Retinal pigment epithelial cell (primary cell): ENCODE results near the gene AKAP6.

ENCODE experiments used
- DNase-seq: peaks from one replicate; pipeline ENCODE4 v3.0.0-alpha.2; 2010; ENCODE audit warnings: low read depth
- H3K4me3 ChIP-seq: 2 replicates; pipeline ENCODE4 v1.5.1; 2011; ENCODE audit warnings: mild to moderate bottlenecking, low read length, control low read depth, moderate library complexity
- TF ChIP-seq, protein P1 (sequence below): conservative IDR thresholded peaks from 2 replicates; pipeline ENCODE4 v1.5.1; 2011; ENCODE audit warnings: low read depth, low read length, control low read depth, inconsistent platforms

The AKAP6 gene

DNA sequence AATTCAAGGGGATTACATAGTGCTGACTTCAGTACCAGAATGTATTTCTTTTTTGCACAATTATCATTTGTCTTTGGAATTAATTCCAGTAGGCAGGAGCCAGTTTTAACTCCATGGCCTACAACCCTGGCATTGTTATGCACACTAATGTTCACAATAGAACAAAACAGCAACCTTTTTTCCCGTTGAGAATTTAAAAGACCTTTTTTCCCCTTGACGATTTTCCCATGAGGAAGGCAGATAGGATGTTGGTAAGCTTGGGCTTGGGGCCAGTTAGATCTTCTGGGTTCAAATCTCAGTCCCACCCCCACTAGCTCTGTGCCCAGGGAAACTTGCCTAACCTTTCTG, 13.7 kb downstream of the AKAP6 start:
- no peak overlapping the region for H3K4me3 ChIP-seq
- TF ChIP-seq, protein P1, sequence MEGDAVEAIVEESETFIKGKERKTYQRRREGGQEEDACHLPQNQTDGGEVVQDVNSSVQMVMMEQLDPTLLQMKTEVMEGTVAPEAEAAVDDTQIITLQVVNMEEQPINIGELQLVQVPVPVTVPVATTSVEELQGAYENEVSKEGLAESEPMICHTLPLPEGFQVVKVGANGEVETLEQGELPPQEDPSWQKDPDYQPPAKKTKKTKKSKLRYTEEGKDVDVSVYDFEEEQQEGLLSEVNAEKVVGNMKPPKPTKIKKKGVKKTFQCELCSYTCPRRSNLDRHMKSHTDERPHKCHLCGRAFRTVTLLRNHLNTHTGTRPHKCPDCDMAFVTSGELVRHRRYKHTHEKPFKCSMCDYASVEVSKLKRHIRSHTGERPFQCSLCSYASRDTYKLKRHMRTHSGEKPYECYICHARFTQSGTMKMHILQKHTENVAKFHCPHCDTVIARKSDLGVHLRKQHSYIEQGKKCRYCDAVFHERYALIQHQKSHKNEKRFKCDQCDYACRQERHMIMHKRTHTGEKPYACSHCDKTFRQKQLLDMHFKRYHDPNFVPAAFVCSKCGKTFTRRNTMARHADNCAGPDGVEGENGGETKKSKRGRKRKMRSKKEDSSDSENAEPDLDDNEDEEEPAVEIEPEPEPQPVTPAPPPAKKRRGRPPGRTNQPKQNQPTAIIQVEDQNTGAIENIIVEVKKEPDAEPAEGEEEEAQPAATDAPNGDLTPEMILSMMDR = no peak
- no peak for DNase-seq

GRCh38 chr14:32343926-32344430, 14.9 kb downstream of the AKAP6 start:
- TF ChIP-seq, protein P1 = no peak
- H3K4me3 ChIP-seq = no peak overlapping the region
- DNase-seq = no peak

DNA sequence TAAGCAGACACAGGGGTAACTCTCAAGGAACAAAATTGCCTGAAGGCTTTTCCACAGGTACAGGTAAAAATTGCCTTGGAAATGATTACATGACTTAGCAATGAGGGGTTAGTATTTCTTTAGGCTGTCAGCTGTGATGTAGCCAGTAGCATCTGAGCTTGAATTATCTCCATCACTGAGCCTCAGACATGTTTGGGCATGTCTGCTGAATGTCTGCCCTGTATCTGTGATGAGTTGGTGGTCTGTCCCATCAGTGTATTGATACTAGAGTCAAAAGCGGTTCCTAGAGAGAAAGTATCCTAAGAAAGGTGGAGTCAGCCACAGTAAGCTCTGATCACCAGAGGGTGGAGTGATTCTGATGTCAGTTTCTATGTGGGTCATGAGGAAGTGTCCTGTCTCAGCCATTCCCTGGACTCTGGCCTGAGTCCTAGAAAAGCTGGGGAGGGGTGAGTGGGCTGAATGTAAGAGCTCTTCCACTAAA, 16.3 kb downstream of the AKAP6 start:
- H3K4me3 ChIP-seq = no peak overlapping the region
- TF ChIP-seq, protein P1 = no peak
- DNase-seq = no peak

- no peak for DNase-seq
- TF ChIP-seq, protein P1 = no peak
- H3K4me3 ChIP-seq = no peak overlapping the region
These were observed 20.2 kb downstream of the AKAP6 start for GRCh38 chr14:32349322-32349721.

DNA sequence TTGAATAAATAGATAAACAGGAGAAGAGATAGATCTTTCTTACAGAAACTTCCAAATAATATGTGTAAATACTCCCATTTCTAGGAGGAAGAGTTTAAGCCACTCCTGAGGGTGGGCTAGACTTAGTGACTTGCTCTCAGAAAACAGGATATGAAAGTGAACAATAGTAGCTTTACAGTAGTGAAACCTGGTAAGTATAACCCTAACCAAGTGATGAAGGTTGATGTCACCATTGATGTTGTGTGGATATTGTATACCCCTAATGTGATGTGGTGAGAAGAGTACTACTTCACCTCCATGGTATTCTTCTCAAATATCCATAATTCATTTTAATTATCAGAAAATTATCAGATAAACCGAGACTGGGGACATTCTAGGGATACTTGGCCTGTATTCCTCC, 20.9 kb downstream of the AKAP6 start:
- no peak for DNase-seq
- TF ChIP-seq, protein P1 = no peak
- H3K4me3 ChIP-seq = no peak overlapping the region

DNA sequence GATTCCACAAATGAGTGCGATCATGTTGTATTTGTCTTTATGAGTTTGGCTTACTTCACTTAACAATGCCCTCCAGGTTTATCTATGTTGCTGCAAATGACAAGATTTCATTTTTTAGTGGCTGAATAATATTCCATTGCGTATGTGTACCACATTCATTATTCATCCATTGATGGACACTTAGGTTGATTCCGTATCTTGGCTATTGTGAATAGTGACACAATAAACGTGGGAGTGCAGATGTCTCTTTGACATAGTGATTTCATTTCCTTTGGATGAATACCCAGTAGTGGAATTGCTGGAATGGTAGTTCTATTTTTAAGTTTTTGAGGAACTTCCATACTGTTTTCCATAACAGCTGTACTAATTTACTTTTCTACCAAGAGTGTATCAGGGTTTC, 23.5 kb downstream of the AKAP6 start:
- TF ChIP-seq, protein P1 = no peak
- no peak overlapping the region for H3K4me3 ChIP-seq
- no peak for DNase-seq

DNA sequence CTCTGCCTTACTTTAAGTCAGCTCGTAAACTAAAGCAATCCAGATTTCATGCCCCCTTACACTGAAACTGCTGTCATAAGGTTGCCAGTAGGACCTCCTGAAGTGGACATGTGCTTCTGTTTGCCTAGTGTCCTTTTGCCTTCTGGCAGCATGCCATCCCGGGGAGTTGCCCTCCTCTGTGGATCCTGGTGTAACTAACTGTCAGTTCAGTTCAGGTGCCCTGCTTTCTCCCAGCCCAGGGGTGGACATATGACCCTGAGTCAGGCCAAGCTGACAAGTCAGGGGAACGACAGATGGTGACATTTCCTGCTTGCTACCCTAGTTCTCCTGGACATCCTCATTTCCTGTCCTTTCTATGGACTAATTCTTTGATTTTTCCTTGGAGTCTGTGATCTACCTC, 25.6 kb downstream of the AKAP6 start:
- no peak for DNase-seq
- H3K4me3 ChIP-seq = no peak overlapping the region
- TF ChIP-seq, protein P1 = no peak
